Caki2 (cell line): Measurements from ENCODE around the gene TRIM51G. TPM values are rescaled to one million over a fixed set of nuclear protein-coding genes. Genes with fewer than 3 reads are reported as not detected.
"Not testable (repeated sequence)": the region's sequence is repeated elsewhere in the genome, so short reads cannot be mapped to it uniquely, and the experiment has no call there.

Experiments
- DNase-seq: peaks from one replicate; pipeline ENCODE4 v3.0.0-alpha.2; 2015; ENCODE audit warnings: low read depth
- in situ Hi-C: cut with HindIII; loops from 2 replicates; pipeline ENCODE4 v1.10.0; 2016; ENCODE audit warnings: low sequenced_read_pairs, low pct_unique_long_range_greater_than_20kb, mixed read lengths
- total RNA-seq: library from RNA; depleted of rRNA; stranded (reverse); fragments of >200 nt; shearing (Covaris generic); gene quantifications from 2 replicates; pipeline ENCODE4 v1.2.3, GENCODE V29; 2014; ENCODE audit warnings: low replicate concordance; rRNA removed

The TRIM51G gene, protein sequence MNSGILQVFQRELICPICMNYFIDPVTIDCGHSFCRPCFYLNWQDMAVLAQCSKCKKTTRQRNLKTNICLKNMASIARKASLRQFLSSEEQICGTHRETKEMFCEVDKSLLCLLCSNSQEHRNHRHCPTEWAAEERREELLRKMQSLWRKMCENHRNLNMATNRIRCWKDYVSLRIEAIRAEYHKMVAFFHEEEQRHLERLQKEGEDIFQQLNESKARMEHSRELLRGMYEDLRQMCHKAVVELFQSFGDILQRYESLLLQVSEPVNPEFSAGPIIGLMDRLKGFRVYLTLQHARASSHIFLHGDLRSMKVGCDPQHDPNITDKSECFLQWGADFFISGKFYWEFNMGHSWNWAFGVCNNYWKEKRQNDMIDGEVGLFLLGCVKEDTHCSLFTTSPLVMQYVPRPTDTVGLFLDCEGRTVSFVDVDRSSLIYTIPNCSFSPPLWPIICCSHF
- total RNA-seq, result not detected in 2 replicates

DNA sequence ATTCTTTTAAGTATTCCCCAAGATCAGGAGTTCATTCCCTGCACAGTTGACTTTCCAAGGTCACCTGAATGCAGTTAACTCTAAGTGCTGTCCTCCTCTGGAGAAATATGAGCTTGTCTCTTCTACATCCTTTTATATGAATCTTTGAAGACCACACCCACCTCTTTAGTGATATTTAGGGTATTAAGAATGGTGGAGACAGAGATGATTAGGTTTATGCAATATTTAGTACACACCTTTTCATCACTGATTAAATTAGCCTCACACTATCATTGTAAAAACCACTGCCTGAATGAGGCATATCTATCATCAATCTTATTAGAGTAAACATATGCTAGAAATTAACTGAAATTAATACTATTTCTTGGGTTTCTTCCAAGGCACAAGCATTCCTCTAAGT, at the start of gene TRIM51G:
Gene TRIM51G (minus strand): TSS at position 101 of the 400 bp plus-strand sequence. CDS start 2,190 bp downstream, outside the sequence.
- DNase-seq, in situ Hi-C loops: not testable (repeated sequence)

DNA sequence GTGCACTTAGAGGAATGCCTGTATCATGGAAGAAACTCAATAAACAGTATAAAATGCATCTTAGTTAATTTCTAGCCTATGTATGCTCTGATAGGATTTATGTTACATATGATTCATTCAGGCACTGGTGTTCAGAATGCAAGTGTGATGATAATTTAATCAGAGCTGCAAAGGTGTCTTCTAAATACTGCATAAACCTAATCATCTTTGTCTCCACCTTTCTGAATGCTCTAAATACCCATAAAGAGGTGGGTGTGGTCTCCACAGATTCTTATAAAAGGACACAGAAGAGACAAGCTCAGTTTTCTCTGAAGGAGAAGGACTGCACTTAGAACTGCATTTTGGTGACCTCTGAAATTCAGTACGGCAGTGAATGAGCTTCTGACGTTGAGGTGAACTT, 44.8 kb upstream of the TRIM51G start, which contains the start of gene TRIM49B:
Gene TRIM49B (plus strand): TSS at position 301 of the 400 bp plus-strand sequence. CDS start 2,777 bp downstream, outside the sequence.
- in situ Hi-C loops, DNase-seq: not testable (repeated sequence)

DNA sequence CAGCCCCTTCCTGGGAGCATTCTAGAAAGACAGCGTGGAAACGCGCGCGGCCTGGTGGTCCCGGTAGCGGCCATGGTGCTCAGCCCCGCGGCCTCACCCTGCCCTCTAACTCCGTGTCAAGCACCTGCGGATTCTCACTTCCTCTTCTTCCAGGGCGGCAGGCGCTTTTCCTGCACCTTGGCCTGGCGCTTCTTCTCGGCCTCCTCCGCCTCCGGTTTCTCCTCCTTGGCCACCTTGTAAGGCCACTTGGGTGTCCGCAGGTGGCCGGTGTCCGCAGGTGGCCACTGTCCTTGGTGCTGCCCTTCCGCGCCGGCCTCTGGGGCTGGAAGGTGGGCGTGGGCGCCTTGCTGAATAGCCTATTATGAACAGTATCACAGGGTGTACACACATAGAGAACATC, 15.1 kb downstream of the TRIM51G start:
- DNase-seq, in situ Hi-C loops: not testable (repeated sequence)

DNA sequence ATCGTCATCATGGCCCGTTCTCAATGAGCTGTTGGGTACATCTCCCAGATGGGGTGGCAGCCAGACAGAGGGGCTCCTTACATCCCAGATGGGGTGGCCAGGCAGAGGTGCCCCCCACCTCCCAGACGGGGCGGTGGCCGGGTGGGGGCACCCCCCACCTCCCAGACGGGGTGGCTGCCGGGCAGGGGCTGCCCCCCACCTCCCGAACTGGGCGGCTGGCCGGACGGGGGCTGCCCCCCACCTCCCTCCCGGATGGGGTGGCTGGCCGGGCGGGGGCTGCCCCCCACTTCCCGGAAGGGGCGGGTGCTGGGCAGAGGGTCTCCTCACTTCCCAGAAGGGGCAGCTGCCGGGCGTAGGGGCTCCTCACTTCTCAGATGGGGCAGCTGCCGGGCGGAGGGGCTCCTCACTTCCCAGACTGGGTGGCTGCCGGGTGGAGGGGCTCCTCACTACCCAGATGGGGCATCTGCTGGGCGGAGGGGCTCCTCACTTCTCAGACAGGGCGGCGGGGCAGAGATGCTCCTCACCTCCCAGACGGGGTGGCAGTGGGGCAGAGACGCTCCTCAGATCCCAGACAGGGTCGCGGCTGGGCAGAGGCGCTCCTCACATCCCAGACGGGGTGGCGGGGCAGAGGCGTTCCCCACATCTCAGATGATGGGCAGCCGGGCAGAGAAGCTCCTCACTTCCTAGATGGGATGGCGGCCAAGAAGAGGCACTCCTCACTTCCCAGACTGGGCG, 28.2 kb downstream of the TRIM51G start:
- DNase-seq, in situ Hi-C loops: not testable (repeated sequence)

DNA sequence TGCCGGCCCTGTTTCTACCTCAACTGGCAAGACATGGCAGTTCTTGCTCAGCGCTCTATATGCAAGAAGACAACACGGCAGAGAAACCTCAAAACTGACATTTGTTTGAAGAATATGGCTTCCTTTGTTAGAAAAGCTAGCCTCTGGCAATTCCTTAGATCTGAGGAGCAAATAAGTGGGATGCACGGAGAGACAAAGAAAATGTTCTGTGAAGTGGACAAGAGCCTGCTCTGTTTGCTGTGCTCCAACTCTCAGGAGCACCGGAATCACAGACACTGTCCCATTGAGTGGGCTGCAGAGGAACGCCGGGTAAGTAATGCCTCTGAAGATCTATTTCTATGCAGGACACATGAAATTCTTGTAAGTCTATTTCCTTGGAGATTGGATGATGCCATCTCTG, 37.9 kb downstream of the TRIM51G start:
- DNase-seq, in situ Hi-C loops: not testable (repeated sequence)

Other genes starting within 250 kb of the TRIM51G start
- gene TRIM49B, start 44.9 kb upstream of the TRIM51G start, total RNA-seq, result not detected in 2 replicates
- not detected in 2 replicates for gene TRIM64C, start 75.2 kb upstream of the TRIM51G start, total RNA-seq
- gene FOLH1, start 224.7 kb upstream of the TRIM51G start, total RNA-seq, result not detected in 2 replicates